Kidney (tissue), 22 donors: ENCODE data around the gene TUBAL3. TPM values are rescaled to one million over a fixed set of nuclear protein-coding genes. Genes with fewer than 3 reads are reported as not detected.

ENCODE experiments used
- DNase-seq, 5 donors: peaks; one replicate each; pipeline ENCODE4 v3.0.0-alpha.2; 2013 to 2020
- FAIRE-seq: peaks from 2 replicates; lab custom pipeline; 2012; peaks lifted over from hg19 to GRCh38; lab: Jason Lieb, UNC
- H3K27ac ChIP-seq, 2 donors: one replicate each; pipeline ENCODE4 v1.7.0; 2013; ENCODE audit warnings: low read depth in 2 of 2, low read length in 2 of 2, inconsistent platforms in 1 of 2
- H3K27me3 ChIP-seq: one replicate; pipeline ENCODE4 v1.7.1; 2013; ENCODE audit warnings: low read length, inconsistent platforms; ENCODE audit not compliant: control insufficient read depth, insufficient read depth
- H3K36me3 ChIP-seq, 3 donors: one replicate each; pipeline versions ENCODE4 v1.7.0 to v1.7.1; 2013; ENCODE audit warnings: low read length in 3 of 3, control low read depth in 1 of 3, inconsistent platforms in 1 of 3; ENCODE audit not compliant: insufficient read depth in 3 of 3, control insufficient read depth in 2 of 3
- H3K4me1 ChIP-seq, 3 donors: one replicate each; pipeline versions ENCODE4 v1.7.0 to v1.7.1; 2013; ENCODE audit warnings: low read length in 3 of 3, inconsistent platforms in 1 of 3, low read depth in 1 of 3; ENCODE audit not compliant: control insufficient read depth in 2 of 3, insufficient read depth in 2 of 3
- H3K4me3 ChIP-seq, 3 donors: one replicate each; pipeline versions ENCODE4 v1.7.0 to v1.8.1; 2013; ENCODE audit warnings: low read length in 3 of 3, control low read depth in 1 of 3, inconsistent platforms in 1 of 3
- H3K9ac ChIP-seq, 3 donors: one replicate each; pipeline versions ENCODE4 v1.7.0 to v1.7.1; 2013; ENCODE audit warnings: low read length in 3 of 3, control low read depth in 1 of 3, inconsistent platforms in 1 of 3
- H3K9me3 ChIP-seq, 3 donors: one replicate each; pipeline versions ENCODE4 v1.7.0 to v1.7.1; 2013; ENCODE audit warnings: low read length in 3 of 3, control low read depth in 1 of 3, inconsistent platforms in 1 of 3; ENCODE audit not compliant: control insufficient read depth in 2 of 3, insufficient read depth in 1 of 3
- intact Hi-C: fragments of 100-400 bp; cut with DNase I; formaldehyde crosslinking; loops from one replicate; pipeline ENCODE4 v1.11.1; 2022
- long read RNA-seq, 10 donors: library from polyadenylated mRNA in 1 of 10; unstranded in 1 of 10; transcript quantifications; one replicate each; pipeline ENCODE4 v2.0.0 and lab custom pipeline, GENCODE V29; 2021 to 2026
- polyA plus RNA-seq: library from polyadenylated mRNA; stranded (reverse); fragments of 350-450 nt; fragmentation: Illumina TruSeq; extraction: RNeasy Lipid Tissue Mini Kit (QIAGEN cat#74804); gene quantifications from one replicate; pipeline ENCODE4 v1.2.3, GENCODE V29; 2014; ENCODE audit warnings: low read depth, low replicate concordance; ENCODE audit not compliant: insufficient read depth
- total RNA-seq: library from RNA; stranded (reverse); fragmentation: NEBNext Ultra II Directional; extraction: Animal tissue kit (Norgen Biotek cat#: 25700); gene quantifications from one replicate; pipeline ENCODE4 v1.2.1, GENCODE V29; 2021
- TF ChIP-seq, protein P1 (sequence below): IDR thresholded peaks from 3 replicates; pipeline ENCODE4 v1.5.1; 2012; ENCODE audit warnings: mild to moderate bottlenecking, moderate library complexity, borderline replicate concordance; ENCODE audit not compliant: insufficient read depth; ENCODE audit errors: extremely low read depth
- donor health status: control.
- donor health status: control.
- donor health status: control.
- donor health status: control.
- donor health status: control.
- donor health status: DM: yes; HTN: yes; CAD: no.
- donor health status: Normal renal cell carcinoma (clear cell type).

Gene TUBAL3
- total RNA-seq (0.44 TPM), polyA plus RNA-seq (10.8 TPM)
- long read RNA-seq, donor 1: 0 reads
- long read RNA-seq, donor 2: 0 reads
- long read RNA-seq, donor 3: 0 reads
- long read RNA-seq, donor 4: 0 reads
- long read RNA-seq, donor 5: 0 reads
- long read RNA-seq, donor 6: 0 reads
- long read RNA-seq, donor 7: 0 reads
- long read RNA-seq, donor 8: 0 reads
- long read RNA-seq, donor 9: 0 reads
- long read RNA-seq, donor 10: 0 reads

DNA sequence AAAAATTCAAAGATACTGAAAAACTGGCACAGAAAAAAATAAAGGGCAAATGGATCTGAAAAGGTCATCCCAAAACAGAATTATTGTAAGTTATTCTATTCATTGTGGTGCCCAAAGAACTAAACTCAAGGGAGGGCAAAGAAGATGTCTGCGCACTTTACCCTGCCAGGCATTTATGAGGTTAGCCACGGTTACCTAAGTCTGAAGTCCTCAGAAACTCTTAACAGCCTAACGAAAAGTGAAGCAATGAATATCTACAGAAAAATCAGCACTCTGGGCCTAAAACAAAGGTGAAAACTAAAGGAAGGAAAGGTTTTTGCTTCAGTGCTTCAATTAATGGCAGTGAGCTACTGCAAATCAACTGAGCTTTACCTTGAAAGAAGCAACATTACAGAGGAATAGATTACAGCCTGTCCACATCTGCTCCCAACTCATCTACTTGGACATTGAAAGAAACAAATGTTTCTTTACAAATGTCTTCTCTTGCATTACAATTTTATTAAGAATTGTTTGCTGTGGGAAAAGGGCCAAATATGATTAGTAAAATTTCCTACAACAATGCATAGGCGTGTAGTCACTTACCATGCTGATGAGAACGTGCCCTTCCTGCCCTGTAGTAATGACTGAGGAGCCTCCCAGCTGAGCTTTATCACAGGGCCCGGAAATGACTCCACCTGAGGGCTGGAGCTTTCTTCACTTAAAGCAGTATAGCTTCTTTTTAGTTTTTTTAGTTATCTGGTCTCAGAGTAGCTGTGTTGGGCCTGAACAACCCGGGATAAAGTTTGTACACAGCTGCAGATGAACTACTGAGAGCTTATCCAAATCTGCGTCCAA is at the start of gene TUBAL3:
TUBAL3 (minus strand) TSS at position 621 of the 834 bp plus-strand sequence; CDS start at position 585, 36 bp downstream.
- no peaks in the 10 kb centered on the region for H3K27me3 ChIP-seq
- peak within 1 kb of the TSS in 2 of 3 donors; percentile 50 to 69 for H3K4me3 ChIP-seq
- no peaks in the 10 kb centered on the region for H3K36me3 ChIP-seq
- intact Hi-C loops: no loop called here
- H3K4me1 ChIP-seq: no peaks in the 10 kb centered on the region
- TF ChIP-seq, protein P1, sequence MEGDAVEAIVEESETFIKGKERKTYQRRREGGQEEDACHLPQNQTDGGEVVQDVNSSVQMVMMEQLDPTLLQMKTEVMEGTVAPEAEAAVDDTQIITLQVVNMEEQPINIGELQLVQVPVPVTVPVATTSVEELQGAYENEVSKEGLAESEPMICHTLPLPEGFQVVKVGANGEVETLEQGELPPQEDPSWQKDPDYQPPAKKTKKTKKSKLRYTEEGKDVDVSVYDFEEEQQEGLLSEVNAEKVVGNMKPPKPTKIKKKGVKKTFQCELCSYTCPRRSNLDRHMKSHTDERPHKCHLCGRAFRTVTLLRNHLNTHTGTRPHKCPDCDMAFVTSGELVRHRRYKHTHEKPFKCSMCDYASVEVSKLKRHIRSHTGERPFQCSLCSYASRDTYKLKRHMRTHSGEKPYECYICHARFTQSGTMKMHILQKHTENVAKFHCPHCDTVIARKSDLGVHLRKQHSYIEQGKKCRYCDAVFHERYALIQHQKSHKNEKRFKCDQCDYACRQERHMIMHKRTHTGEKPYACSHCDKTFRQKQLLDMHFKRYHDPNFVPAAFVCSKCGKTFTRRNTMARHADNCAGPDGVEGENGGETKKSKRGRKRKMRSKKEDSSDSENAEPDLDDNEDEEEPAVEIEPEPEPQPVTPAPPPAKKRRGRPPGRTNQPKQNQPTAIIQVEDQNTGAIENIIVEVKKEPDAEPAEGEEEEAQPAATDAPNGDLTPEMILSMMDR: no peak
- no peaks in the 10 kb centered on the region for H3K9me3 ChIP-seq
- FAIRE-seq (no peak), DNase-seq (no peak)
- no peak within 1 kb of the TSS for H3K27ac ChIP-seq
- no peak within 1 kb of the TSS for H3K9ac ChIP-seq

DNA sequence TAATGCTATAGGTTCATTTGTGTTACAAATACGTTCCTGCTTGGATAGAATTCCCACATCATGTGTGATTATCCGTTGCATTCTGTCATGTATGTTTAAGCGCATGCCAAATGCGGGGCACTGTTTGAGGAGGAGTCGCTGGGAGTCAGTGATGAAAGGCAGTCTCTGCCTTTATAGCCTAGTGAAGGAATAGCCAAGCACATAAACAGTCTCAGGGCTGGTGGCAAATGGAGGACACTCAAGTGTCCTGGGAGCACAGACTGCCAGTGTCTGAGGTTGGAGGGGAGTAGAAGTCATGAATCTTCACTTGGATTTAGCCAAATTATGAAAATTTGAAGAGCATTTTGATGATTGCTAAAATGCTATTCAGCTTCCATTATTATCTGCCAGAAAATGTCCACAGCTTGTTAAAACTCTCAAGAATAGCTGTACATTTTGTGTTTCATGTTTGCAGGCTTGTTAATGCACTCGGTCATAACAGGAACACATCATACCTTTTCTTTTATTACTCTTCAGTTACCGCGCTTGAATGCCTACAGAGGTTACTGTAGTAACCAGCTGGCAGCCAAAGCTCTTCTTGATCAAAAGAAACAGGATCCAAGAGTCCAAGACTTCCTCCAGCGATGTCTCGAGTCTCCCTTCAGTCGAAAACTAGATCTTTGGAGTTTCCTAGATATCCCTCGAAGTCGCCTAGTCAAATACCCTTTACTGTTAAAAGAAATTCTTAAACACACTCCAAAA is 49.3 kb upstream of the TUBAL3 start:
- Histone ChIP-seq H3K9ac (no peak overlapping the region), H3K36me3 (peaks cover 9 to 57% (median 37%) of the 10 kb centered on the region in 3 donors), H3K9me3 (no peaks in the 10 kb centered on the region), H3K27ac (no peak overlapping the region), H3K4me3 (no peak overlapping the region), H3K4me1 (peaks cover 0 to 4% (median 0%) of the 10 kb centered on the region in 3 donors), H3K27me3 (no peaks in the 10 kb centered on the region)
- intact Hi-C loops: no loop called here
- TF ChIP-seq, protein P1: no peak
- FAIRE-seq (no peak), DNase-seq (peak in 1 of 5 donors; percentile 34)

DNA sequence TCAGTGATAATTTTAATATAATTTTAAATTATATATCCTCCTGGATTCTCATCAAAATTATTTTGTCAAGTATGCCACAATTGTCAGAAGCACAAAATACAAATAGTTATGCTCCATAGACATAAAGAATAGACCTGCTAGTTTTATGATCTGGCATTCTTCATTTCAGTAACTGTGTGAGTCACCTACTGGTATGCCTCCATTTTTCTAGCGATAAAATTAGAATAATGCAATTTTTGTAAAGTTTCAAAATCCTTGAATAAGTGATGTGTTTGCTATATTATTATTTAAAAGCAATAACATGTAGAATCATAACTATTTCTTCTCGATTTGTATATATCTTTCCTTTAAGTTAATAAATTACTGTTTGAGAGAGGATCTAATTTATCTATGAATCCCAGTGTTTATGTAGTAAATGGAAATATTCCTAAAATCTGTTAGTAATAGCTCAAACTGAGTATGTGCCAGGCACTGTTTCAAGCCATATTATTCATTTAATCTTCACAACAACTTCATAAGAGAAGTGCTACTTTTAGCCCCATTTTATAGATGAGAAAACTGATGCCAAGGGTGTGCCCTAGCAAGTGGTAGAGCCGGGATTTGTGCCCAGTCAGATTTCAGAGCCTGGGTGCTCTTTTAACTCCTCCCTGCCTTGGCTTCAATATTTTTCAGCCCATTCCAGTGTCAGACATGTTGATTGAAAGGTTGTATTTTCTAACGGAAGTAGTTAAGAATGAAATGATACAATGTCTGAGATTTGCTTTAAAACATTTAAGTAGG is 46.2 kb upstream of the TUBAL3 start:
- no peak overlapping the region for H3K27ac ChIP-seq
- H3K36me3 ChIP-seq: peaks cover 9 to 37% (median 26%) of the 10 kb centered on the region in 3 donors
- no peaks in the 10 kb centered on the region for H3K9me3 ChIP-seq
- intact Hi-C loops: no loop called here
- no peak for DNase-seq
- no peaks in the 10 kb centered on the region for H3K27me3 ChIP-seq
- H3K9ac ChIP-seq: no peak overlapping the region
- FAIRE-seq: no peak
- peak overlapping the region in 1 of 3 donors; percentile 7 for H3K4me3 ChIP-seq
- TF ChIP-seq, protein P1: no peak
- peaks cover 0 to 7% (median 0%) of the 10 kb centered on the region in 3 donors for H3K4me1 ChIP-seq
